GM19025 (cell line): ENCODE data around the gene MLLT3.
"Not testable (repeated sequence)": the region's sequence is repeated elsewhere in the genome, so short reads cannot be mapped to it uniquely, and the experiment has no call there.

Experiments
- ATAC-seq: cut with Tn5 transposase; IDR thresholded peaks from one replicate; pipeline ENCODE4 v1.9.1; 2021; ENCODE audit warnings: mild to moderate bottlenecking, low read depth, moderate library complexity; ENCODE audit not compliant: unreplicated experiment

MLLT3 gene

GRCh38 chr9:20622330-20623020 is at the start of gene MLLT3:
MLLT3 (minus strand) TSS chr9:20622499.
- ATAC-seq = peak; percentile 76

GRCh38 chr9:20671635-20672034 is 49.3 kb upstream of the MLLT3 start:
- no peak for ATAC-seq

GRCh38 chr9:20670395-20670794 is 48.1 kb upstream of the MLLT3 start:
- no peak for ATAC-seq

DNA sequence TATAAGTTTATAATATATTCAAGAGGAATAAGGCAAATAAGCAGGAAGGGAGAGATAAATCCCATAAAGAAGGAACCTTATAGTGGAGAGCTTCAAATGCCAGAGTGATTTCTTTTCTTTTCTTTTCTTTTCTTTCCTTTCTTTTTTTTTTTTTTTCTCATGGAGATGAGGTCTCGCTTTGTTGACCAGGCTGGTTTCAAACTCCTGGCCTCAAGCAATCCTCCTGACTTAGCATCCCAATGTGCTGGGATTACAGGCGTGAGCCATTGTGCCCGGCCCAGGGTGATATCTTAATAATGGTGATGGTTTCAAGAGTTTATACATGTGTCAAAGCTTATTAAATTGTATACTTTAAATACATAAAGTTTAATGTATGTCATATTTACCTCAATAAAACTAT is 42.2 kb upstream of the MLLT3 start:
- ATAC-seq = no peak

DNA sequence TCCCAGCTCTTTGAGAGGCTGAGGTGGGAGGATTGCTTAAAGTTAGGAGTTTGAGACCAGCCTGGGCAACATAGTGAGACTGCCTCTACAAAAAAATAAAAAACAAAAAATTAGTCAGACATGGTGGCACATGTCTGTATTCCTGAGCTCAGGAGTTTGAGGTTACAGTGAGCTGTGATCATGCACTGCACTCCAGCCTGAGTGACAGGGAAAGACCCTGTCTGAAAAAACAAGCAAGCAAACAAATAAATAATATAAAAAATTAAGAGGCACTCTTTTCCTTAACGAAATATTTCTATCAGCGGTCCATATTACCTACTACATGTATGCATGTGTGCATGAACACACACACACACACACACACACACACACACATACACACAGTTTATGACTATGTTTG is 40.8 kb upstream of the MLLT3 start:
- no peak for ATAC-seq

DNA sequence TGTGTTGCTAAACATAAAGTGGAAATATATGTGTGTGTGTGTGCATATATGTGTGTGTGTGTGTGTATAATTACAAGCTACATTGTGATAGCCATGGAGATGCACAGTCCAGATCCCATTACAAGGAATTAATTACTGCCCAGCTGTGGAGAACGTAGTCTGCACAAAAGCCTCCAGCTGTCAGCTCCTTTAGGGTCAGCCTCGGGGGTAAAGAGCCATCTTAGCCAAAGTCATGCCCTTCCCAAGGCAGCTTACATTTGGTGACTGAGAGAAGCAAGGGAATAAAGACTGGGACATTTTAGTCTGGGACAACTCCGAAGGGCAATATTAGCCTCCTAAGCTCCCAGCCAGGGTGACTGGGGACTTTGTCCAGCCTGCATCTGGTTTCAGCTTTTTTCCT is 39.9 kb upstream of the MLLT3 start:
- no peak for ATAC-seq

- ATAC-seq = no peak
These were observed 37.2 kb upstream of the MLLT3 start for GRCh38 chr9:20659474-20659967.

- ATAC-seq = no peak
These were observed 36.6 kb upstream of the MLLT3 start for GRCh38 chr9:20658677-20659473.

GRCh38 chr9:20658246-20658667 is 36.0 kb upstream of the MLLT3 start:
- ATAC-seq = not testable (repeated sequence)

DNA sequence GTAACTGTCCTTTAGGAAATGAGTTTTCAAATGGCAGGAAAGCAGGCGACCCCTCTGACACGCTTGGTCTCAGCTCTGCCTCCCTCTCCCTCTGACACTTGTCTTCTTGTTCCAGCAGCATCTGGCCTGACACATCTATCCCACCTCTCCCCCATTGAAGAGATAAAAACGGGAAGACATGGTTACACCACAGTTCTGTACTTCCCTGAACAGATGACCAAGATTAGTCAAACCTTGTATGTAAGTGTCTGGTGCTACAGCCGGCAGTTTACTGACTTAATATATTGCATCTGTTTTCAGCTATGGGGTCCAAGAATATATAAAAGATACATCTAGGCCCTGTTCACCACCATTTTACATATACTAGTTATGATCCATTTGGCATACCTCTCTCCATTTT is 29.6 kb upstream of the MLLT3 start:
- ATAC-seq = no peak

- no peak for ATAC-seq
These were observed 28.5 kb upstream of the MLLT3 start for GRCh38 chr9:20650750-20651299.

GRCh38 chr9:20650313-20650712 is 28.0 kb upstream of the MLLT3 start:
- ATAC-seq = no peak

DNA sequence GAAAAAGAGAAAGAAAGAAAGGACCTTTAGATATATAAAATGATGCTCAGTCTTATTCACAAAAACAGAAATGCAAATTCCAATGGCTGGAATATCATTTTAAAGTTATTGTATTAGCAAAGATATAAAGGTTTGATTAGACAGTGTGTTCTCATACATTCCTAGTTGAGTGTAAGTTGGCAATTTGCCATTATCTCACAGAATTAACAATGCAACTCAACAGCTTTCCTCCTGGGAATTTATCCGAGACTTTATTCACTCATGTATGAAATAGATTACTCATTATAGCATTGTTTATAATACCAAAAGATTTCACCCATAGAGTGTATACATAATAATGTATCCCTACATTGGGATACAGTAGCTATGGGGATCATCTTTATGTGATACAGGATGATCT is 27.1 kb upstream of the MLLT3 start:
- ATAC-seq = no peak

DNA sequence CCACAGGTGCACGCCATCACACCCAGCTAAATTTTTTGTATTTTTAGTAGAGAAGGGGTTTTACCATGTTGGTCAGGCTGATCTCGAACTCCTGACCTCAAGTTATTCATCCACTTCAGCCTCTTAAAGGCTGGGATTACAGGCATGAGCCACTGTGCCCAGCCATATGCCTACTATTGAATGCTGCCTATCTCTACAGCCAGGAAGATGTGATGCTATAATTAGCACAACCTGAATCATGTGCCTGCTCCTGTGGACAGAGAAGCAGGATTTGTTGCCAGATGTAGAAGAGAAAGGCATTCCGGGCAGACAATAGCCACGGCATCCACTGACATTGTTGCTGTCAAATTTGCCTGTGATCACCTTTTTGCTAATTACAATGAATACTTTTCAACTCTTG is 24.4 kb upstream of the MLLT3 start:
- ATAC-seq = no peak

DNA sequence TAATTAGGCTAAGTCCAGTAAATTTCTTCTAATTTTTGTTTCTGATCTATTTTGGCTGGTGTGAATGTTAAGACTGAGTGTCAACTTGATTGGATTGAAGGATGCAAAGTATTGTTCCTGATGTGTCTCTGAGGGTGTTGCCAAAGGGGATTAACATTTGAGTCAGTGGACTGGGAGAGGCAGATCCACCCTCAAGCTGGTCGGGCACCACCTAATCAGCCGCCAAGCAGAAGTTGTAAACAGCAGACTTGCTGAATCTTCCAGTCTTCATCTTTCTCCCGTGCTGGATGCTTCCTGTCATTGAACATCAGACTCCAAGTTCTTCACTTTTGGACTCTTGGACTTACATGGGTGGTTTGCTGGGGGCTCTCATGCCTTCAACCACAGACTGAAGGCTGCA is 21.4 kb upstream of the MLLT3 start:
- no peak for ATAC-seq

- no peak for ATAC-seq
These were observed 19.7 kb upstream of the MLLT3 start for GRCh38 chr9:20642045-20642444.

GRCh38 chr9:20640331-20641187 is 18.3 kb upstream of the MLLT3 start:
- peak; percentile 87 for ATAC-seq

GRCh38 chr9:20636888-20637440 is 14.7 kb upstream of the MLLT3 start:
- no peak for ATAC-seq

DNA sequence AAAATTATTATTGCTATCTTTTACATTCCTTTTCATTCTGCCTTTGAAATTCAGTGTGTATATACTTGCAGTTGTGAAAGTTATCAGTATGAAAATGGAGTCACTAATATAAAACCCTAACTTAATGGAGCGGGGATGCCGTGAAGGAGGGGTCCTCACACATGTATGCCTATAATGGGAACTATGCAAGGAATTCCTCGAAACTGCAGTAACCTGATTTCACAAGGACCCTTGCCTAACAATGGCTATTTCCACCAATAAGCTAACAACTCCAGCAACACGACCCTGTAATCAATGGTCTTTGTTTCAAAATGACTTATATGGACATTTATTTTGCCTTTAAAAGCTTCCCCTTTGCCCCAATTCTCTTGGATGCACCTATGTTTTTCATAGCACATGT is 12.6 kb upstream of the MLLT3 start:
- no peak for ATAC-seq

GRCh38 chr9:20632705-20633104 is 10.4 kb upstream of the MLLT3 start:
- no peak for ATAC-seq
